HFFc6 (cell line): Measurements from ENCODE around the gene HDAC10. TPM values are rescaled to one million over a fixed set of nuclear protein-coding genes. Genes with fewer than 3 reads are reported as not detected.

Experiments used
- DNase-seq: peaks from one replicate; pipeline ENCODE4 v3.0.0-alpha.2; 2018
- H3K27ac Mint-ChIP-seq: 2 replicates; pipeline ENCODE4 v1.8.0; 2020; ENCODE audit warnings: mild to moderate bottlenecking, mixed read lengths
- H3K27me3 Mint-ChIP-seq: 2 replicates; pipeline ENCODE4 v1.8.0; 2021; ENCODE audit warnings: mild to moderate bottlenecking, moderate library complexity, mixed read lengths; ENCODE audit not compliant: insufficient read depth
- H3K36me3 Mint-ChIP-seq: 2 replicates; pipeline ENCODE4 v1.8.0; 2021; ENCODE audit warnings: low read depth, mixed read lengths
- H3K4me1 Mint-ChIP-seq: 2 replicates; pipeline ENCODE4 v1.8.0; 2020; ENCODE audit warnings: low read depth, mixed read lengths
- H3K4me3 Mint-ChIP-seq: 2 replicates; pipeline ENCODE4 v1.8.0; 2020; ENCODE audit warnings: mild to moderate bottlenecking, moderate library complexity, mixed read lengths
- H3K9me3 Mint-ChIP-seq: 2 replicates; pipeline ENCODE4 v1.8.0; 2020; ENCODE audit warnings: mild to moderate bottlenecking, mixed read lengths
- total RNA-seq, 6 experiments: library from RNA; stranded (reverse); fragmentation: NEBNext Ultra II Directional; extraction: Animal tissue kit (Norgen Biotek cat#: 25700); gene quantifications; 2 replicates in 1 of 6; 3 replicates in 5 of 6; pipeline ENCODE4 v1.2.3, GENCODE V29; 2021
- TF ChIP-seq, protein P1 (sequence below): fragments of 200-600 bp; sonication (generic); IDR thresholded peaks from 2 replicates; pipeline ENCODE4 v1.5.0; 2021; ENCODE audit warnings: antibody characterized with exemption, mild to moderate bottlenecking

The HDAC10 gene
- total RNA-seq, 6 experiments from 2014 or later, result 24.2 to 30.9 (median 28.9) TPM

DNA sequence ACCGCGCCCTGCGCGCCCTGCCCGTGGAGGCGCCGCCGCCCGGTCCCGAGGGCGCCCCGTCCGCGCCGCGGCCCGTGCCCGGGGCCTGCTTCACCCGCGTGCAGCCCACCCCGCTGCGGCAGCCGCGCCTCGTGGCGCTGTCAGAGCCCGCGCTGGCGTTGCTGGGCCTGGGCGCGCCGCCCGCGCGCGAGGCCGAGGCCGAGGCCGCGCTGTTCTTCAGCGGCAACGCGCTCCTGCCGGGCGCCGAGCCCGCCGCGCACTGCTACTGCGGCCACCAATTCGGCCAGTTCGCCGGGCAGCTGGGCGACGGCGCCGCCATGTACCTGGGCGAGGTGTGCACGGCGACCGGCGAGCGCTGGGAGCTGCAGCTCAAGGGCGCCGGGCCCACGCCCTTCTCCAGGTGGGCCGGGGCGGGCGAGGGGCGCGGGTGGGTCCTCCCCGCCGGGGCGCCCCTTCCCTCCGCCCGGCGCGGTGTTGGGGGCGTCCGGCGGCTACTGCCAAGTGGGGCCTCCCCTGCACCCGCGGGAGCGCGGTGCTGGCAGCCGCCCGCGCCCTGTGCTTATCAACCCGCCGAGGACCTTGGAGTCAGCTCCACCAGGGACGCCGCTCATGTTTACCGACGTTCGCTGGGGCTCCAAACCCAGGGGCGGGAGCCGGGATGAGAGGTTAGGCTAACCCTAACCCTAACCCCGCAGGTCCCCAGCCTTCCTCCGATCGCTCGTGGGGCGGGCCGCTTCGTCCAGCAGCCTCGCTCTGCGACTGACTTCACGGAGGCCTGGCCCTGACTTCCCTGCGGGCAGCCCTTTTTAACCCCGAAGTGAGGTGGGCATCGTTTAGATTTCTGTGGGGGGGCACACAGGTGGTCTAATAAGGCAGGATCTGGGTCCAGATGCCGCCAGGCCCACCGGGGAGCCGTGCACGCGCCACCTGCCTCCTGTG lies 49.6 kb downstream of the HDAC10 start:
- TF ChIP-seq, protein P1, sequence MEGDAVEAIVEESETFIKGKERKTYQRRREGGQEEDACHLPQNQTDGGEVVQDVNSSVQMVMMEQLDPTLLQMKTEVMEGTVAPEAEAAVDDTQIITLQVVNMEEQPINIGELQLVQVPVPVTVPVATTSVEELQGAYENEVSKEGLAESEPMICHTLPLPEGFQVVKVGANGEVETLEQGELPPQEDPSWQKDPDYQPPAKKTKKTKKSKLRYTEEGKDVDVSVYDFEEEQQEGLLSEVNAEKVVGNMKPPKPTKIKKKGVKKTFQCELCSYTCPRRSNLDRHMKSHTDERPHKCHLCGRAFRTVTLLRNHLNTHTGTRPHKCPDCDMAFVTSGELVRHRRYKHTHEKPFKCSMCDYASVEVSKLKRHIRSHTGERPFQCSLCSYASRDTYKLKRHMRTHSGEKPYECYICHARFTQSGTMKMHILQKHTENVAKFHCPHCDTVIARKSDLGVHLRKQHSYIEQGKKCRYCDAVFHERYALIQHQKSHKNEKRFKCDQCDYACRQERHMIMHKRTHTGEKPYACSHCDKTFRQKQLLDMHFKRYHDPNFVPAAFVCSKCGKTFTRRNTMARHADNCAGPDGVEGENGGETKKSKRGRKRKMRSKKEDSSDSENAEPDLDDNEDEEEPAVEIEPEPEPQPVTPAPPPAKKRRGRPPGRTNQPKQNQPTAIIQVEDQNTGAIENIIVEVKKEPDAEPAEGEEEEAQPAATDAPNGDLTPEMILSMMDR, result no peak
- Mint-ChIP-seq H3K36me3 (peaks cover 20% of the 10 kb centered on the region), H3K4me3 (peak overlapping the region; percentile 89), H3K9me3 (no peaks in the 10 kb centered on the region), H3K27ac (peak overlapping the region; percentile 29; the same call in 1 of the 2 replicates), H3K27me3 (no peaks in the 10 kb centered on the region), H3K4me1 (peaks cover 10% of the 10 kb centered on the region)
- no peak for DNase-seq

DNA sequence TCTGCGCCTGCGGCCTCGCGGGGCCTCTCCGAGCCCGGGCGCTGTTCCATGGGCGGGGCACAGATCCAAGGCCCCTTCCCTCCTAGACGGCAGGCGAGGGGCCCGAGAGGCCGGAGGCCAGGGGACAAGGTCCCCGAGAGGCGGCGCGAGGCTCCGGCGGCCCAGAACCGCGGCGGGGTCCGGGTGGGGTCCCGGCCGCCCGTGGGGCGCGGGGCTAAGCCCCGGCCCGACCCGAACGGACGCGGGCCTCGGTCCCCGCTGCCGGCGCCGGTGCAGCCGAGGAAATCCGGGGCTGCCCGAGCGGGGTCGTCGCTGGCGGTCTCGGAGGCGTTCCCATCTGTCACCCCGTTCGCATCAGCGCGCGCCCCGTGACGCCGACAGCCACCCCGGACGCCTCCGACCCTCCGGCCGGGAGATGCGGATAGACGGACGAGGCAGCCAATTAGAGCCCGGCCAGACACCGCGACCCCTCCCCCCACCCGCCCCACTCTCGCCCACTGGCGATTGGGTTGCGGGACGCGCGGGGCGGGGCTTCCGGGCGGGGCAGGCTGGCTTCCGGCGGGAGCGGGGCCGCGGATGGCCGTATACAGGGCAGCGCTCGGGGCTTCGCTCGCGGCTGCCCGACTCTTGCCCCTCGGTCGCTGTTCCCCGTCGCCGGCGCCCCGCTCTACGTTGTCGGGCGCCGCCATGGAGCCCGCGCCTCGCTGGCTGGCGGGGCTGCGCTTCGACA lies 50.4 kb downstream of the HDAC10 start, which contains the start of gene SELENOO:
SELENOO (plus strand) TSS at position 551 of the 730 bp plus-strand sequence; CDS start at position 577, 26 bp downstream.
- H3K36me3 Mint-ChIP-seq, result peaks cover 20% of the 10 kb centered on the region

GRCh38 chr22:50199829-50200460 lies 51.1 kb downstream of the HDAC10 start:
- Mint-ChIP-seq H3K27ac (no peak overlapping the region), H3K9me3 (no peaks in the 10 kb centered on the region), H3K36me3 (peaks cover 20% of the 10 kb centered on the region), H3K4me1 (peaks cover 10% of the 10 kb centered on the region), H3K4me3 (peak overlapping the region; percentile 70), H3K27me3 (no peaks in the 10 kb centered on the region)
- TF ChIP-seq, protein P1, result no peak
- DNase-seq, result no peak

More for the DNA sequence above, 50.4 kb downstream of the HDAC10 start, which contains the start of gene SELENOO:
- Mint-ChIP-seq H3K4me3 (peak within 1 kb of the TSS; percentile 89), H3K9me3 (no peaks in the 10 kb centered on the region), H3K27ac (peak within 1 kb of the TSS; percentile 29; the same call in 1 of the 2 replicates), H3K27me3 (no peaks in the 10 kb centered on the region), H3K4me1 (peaks cover 10% of the 10 kb centered on the region)
- TF ChIP-seq, protein P1, result no peak; the same call in 1 of the 2 replicates
- DNase-seq, result peak; percentile 77

DNA sequence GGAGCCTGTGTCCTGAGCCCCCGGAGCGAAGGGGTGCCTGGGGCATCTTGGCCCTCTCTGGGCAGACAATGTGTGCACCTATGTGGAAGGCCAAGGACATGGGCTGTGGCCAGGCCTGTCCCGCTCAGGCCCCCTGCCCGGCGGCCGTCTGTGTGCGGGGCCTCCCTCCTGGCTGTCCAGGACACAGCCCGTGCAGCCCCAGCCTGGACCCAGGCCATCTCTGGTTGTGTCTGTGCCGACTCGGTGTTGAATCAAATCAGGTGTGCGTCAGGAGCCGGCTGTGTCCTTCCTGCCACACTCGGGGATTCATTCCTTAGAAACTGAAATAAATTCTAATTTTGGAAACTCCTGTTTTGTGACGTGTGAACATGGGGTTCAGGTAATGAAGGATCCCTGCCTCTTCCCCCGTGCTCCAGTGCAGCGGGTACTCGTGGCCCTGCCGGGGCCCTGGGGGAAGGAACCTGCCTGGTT lies 51.8 kb downstream of the HDAC10 start:
- H3K27me3 Mint-ChIP-seq, result no peaks in the 10 kb centered on the region
- no peak overlapping the region for H3K27ac Mint-ChIP-seq
- H3K4me1 Mint-ChIP-seq, result peaks cover 10% of the 10 kb centered on the region
- H3K9me3 Mint-ChIP-seq, result no peaks in the 10 kb centered on the region
- peak overlapping the region; percentile 37; the same call in 1 of the 2 replicates for H3K4me3 Mint-ChIP-seq
- TF ChIP-seq, protein P1, result no peak
- DNase-seq, result no peak
- H3K36me3 Mint-ChIP-seq, result peaks cover 20% of the 10 kb centered on the region

DNA sequence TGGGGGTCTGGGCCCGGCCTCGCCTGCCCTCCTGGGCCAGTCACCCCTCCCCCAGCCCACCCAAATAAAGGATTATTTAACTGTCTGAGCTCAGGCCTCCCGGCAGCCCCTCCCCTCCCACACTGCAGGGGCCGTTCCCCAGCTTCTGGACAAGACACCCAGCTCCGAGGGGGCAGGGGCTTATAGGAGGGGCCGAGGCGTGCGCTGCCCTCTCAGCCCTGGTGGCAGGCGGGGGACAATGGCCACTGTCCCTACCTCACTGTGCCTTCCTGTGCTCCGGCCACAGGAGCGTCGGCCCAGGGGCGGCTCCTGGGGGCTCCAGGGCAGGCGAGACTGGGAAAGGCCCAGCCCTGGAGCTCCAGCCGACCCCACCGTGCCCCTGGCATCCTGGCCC lies 52.4 kb downstream of the HDAC10 start:
- DNase-seq, result no peak
- Mint-ChIP-seq H3K27me3 (no peaks in the 10 kb centered on the region), H3K36me3 (peaks cover 15% of the 10 kb centered on the region), H3K4me1 (peaks cover 10% of the 10 kb centered on the region), H3K4me3 (no peak overlapping the region), H3K9me3 (no peaks in the 10 kb centered on the region), H3K27ac (no peak overlapping the region)
- TF ChIP-seq, protein P1, result no peak
